Raji (cell line): Measurements from ENCODE around the gene CSTPP1.

Source experiments
- POLR2A ChIP-seq: IDR thresholded peaks from 2 replicates; pipeline ENCODE4 v1.6.1; 2011; ENCODE audit warnings: low read depth, low read length, control low read depth; ENCODE audit not compliant: insufficient read depth

CSTPP1 gene

GRCh38 chr11:47185305-47186075 lies 248.9 kb downstream of the CSTPP1 start:
- TF ChIP-seq POLR2A, result no peak

DNA sequence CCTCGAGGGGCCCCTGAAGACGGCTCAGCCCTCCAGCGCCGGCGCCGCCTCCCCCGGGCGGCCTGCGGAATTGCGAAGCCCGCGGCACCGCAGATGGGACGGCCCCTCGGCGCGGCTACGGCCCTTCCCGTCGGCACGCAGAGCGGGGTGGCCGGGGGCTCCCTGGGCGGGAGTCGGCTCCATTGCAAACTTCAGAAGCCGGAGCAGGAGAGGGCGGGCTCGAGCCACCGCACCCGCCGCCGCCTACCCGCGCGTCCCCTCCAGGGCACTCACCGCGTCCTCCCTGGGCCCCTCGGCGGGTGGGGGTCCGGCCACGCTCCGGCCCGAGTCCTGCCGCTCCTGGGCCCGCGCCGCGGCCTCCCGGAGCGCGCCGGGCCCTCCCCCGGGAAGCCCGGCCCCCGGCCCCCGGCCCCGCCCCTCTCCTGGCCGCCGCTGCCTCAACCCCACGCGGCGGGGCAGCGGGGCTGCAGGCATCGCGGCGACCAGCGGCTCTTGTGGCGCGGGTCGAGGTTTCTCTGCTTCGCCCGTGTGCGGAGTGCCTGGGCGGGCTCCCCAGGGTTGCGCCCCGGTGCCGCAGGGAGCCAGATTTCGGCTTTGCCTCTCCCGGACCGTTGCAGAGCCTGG lies 249.6 kb downstream of the CSTPP1 start, which contains the start of gene PACSIN3:
Gene PACSIN3 (minus strand): TSS at position 359 of the 624 bp plus-strand sequence. CDS start 3,707 bp downstream, outside the sequence.
- TF ChIP-seq POLR2A, result no peak

GRCh38 chr11:47186700-47187695 lies 250.4 kb downstream of the CSTPP1 start:
- no peak for TF ChIP-seq POLR2A

DNA sequence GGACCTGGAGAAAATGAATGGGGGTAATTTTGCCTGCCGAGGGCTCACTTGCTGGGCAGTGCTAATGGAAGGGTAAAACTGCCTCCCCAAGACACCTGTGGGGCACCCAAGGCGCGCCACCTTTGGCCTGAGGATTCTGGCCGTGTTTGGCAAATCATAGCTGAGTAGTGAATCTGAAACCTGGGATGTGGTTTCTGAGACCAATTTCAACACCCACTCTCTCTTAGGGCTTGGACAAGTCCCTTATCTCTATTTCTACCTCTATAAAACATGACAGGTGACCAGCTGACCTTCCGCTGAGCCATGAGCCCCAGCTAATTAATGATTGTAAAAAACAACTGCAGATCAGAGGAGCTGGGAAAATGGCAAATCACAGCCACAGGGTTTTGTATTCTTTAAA lies 251.2 kb downstream of the CSTPP1 start:
- no peak for TF ChIP-seq POLR2A

DNA sequence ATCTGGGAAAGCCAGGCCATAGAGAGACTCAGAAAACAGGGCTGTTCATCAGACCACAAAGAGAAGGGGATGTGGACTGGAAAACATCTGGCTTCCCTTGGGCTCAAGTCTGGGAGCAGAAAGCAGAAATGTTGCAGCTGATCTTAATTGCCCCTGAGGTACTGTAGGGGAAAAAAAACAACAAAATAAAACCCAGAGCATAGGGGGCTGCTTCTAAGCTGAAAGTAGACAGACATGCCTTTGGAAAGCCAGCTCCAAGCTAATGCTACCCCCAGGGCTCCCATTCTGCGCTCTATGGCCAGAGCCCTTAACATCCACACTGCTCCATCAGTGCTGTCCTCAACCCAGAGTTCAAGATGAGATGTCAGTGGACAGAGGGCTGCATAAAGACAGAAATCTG lies 251.7 kb downstream of the CSTPP1 start:
- no peak for TF ChIP-seq POLR2A

DNA sequence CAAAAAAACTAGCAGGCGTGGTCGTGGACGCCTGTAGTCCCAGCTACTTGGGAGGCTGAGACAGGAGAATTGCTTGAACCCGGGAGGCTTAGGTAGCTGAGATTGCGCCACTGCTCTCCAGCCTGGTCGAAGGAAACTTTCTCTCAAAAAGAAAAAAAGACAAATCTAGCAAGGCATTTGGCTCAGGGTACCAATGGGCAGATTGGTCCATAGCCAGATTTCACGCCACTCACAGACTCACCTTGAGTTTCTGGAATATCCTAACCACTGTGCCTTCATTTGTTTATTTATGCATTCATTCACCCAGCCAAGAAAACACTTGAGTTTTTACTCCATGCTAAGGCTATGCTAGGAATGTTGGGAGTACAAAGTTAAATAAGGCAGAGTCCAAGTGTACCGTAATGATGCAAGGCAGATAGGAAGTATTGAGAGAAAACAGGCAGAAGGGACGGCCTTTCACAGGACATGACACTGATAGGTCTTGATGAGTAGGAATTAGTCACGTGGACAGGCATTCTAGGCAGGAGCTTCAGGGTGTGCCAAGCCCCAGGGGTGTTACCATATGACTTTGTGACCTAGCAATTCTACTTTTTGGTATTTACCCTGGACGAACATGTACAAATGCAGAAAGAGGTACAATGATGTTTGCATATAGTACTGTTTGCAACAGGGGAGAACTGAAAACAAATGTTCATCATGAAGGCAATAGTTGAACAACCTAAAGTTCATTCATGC lies 252.7 kb downstream of the CSTPP1 start:
- TF ChIP-seq POLR2A, result no peak

DNA sequence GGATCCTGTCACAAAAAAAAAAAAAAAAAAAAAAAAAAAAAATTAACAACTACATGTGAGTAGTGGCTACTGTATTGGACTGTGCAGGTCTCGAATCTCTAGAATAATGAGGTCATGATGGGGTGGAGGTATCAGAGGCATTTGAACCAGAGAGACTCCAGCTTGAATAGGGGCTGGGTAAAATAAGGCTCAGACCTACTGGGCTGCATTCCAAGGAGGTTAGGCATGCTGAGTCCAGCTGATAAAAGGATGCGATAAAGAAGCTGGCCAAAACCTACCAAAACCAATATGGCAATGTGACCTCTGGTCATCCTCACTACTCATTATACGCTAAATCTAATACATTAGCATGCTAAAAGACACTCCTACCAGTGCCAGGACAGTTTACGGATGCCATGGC lies 255.6 kb downstream of the CSTPP1 start:
- no peak for TF ChIP-seq POLR2A

DNA sequence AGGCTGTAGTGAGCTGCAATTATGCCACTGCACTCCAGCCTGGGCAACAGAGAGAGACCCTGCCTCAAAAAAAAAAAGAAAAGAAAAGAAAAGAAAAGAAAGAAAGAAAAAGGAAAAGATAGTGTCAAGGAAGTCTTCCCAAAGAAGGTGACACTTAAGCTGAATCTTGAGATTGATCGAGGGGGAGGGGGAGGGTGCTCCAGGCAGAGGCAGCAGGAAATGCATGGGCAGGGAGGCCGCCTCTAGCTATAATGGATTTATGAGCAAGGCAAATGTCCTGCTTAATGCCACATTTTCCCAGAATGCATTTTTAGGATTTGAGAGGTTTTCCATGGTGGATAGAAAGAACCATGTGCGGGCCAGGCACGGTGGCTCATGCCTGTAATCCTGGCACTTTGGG lies 264.5 kb downstream of the CSTPP1 start:
- TF ChIP-seq POLR2A, result no peak

GRCh38 chr11:47202576-47202975 lies 266.0 kb downstream of the CSTPP1 start:
- no peak for TF ChIP-seq POLR2A

DNA sequence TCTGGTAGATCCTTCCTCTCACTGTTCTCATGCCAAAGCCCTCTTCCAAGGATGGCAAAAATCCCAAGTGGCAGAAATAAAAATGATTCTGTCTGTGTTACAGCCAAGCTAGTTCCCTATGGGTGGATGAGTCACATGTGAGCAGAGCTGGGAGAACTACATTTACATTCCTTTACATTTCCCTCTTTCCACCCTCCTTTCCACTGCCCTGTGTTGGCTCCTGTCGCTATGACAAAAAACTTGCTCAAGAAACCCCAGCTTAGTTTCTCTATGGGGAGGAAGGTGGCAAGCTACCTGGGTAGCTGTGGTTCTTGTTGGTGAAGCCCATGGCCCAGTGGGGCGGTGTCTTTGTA lies 268.1 kb downstream of the CSTPP1 start:
- TF ChIP-seq POLR2A, result no peak

GRCh38 chr11:47207459-47207858 lies 270.9 kb downstream of the CSTPP1 start:
- TF ChIP-seq POLR2A, result no peak

DNA sequence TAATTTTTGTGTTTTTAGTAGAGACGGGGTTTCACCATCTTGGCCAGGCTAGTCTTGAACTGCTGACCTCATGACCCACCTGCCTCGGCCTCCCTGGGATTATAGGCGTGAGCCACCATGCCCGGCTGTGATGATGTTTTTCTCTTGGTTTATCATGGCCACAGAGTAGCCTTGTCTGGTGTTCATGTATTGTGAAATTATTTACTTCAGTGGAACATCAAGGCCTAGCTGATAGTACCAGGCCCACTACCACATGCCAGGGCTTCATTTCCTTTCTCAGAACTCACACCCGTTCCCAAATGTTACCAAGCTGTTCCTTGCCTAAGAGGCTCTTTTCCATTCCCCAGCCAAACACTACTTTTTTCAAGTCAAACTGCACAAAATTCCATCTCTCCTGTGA lies 272.1 kb downstream of the CSTPP1 start:
- TF ChIP-seq POLR2A, result no peak
